ENCODE data around the gene FDX2.
"Not testable (repeated sequence)": the region's sequence is repeated elsewhere in the genome, so short reads cannot be mapped to it uniquely, and the experiment has no call there.

Gene FDX2

GRCh38 chr19:10282043-10282442 lies 33.8 kb downstream of the FDX2 start:
- DNase-seq: not testable (repeated sequence)

- no peak for DNase-seq
Observed at GRCh38 chr19:10279737-10280442, 35.9 kb downstream of the FDX2 start.

- DNase-seq: no peak
Observed at GRCh38 chr19:10278935-10279334, 36.9 kb downstream of the FDX2 start.

- DNase-seq: no peak
Observed at GRCh38 chr19:10277795-10278589, 37.8 kb downstream of the FDX2 start.

GRCh38 chr19:10274589-10274988 lies 41.2 kb downstream of the FDX2 start:
- DNase-seq: no peak

GRCh38 chr19:10271543-10272086 lies 44.2 kb downstream of the FDX2 start:
- no peak for DNase-seq

- DNase-seq: peak; percentile 42
Observed at GRCh38 chr19:10270616-10271394, 45.0 kb downstream of the FDX2 start, which contains the start of gene ICAM1. Gene ICAM1 (plus strand): TSS chr19:10271120. CDS start chr19:10271160, 40 bp downstream.

- no peak for DNase-seq
Observed at GRCh38 chr19:10270180-10270615, 45.6 kb downstream of the FDX2 start.

- DNase-seq: peak; percentile 40
Observed at GRCh38 chr19:10269333-10270179, 46.3 kb downstream of the FDX2 start.

GRCh38 chr19:10268071-10268470 lies 47.7 kb downstream of the FDX2 start:
- DNase-seq: no peak

GRCh38 chr19:10266706-10267105 lies 49.1 kb downstream of the FDX2 start:
- no peak for DNase-seq

GRCh38 chr19:10262771-10263170 lies 53.0 kb downstream of the FDX2 start:
- DNase-seq: no peak

GRCh38 chr19:10260141-10260584 lies 55.7 kb downstream of the FDX2 start:
- DNase-seq: no peak

All from SHP77 treated with DMSO at 0.1 percent for 48 hours (cell line).